Thyroid gland (tissue), 4 donors: ENCODE measurements around the gene EPM2AIP1.

Source experiments
- POLR2A ChIP-seq, 2 donors: fragments of 450-650 bp; IDR thresholded peaks; one replicate each; pipeline ENCODE4 v1.6.1; 2017; ENCODE audit warnings: antibody characterized with exemption in 2 of 2, mild to moderate bottlenecking in 2 of 2, moderate library complexity in 1 of 2
- TF ChIP-seq, protein P1 (sequence below), 6 experiments: fragments of 200-600 bp in 3 of 6; fragments of 450-650 bp in 3 of 6; sonication (generic) in 3 of 6; IDR thresholded peaks; one replicate each; pipeline ENCODE4 v1.5.1; 2016 to 2019; ENCODE audit warnings: antibody characterized with exemption in 6 of 6, mild to moderate bottlenecking in 2 of 6, inconsistent platforms in 1 of 6, moderate library complexity in 1 of 6

DNA sequence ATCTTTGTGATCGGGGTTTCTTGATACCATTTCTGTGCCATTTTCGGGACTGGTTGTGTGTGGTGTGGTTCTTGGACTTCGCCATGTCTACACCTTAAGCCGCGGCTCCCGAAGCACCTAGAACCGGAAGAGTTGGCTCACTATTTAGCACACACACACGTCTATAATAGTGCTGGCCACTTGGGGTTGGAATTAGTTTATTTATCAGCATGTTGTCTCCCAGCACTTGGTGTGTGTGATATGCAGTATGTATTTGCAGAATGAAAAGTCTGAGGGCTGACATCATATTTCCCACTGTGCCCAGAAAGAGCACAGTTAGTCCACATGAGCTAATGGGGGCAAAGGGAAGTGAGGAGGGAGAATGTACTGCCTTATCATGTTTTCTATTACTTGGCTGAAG is 24.0 kb upstream of the EPM2AIP1 start:
- TF ChIP-seq, protein P1, sequence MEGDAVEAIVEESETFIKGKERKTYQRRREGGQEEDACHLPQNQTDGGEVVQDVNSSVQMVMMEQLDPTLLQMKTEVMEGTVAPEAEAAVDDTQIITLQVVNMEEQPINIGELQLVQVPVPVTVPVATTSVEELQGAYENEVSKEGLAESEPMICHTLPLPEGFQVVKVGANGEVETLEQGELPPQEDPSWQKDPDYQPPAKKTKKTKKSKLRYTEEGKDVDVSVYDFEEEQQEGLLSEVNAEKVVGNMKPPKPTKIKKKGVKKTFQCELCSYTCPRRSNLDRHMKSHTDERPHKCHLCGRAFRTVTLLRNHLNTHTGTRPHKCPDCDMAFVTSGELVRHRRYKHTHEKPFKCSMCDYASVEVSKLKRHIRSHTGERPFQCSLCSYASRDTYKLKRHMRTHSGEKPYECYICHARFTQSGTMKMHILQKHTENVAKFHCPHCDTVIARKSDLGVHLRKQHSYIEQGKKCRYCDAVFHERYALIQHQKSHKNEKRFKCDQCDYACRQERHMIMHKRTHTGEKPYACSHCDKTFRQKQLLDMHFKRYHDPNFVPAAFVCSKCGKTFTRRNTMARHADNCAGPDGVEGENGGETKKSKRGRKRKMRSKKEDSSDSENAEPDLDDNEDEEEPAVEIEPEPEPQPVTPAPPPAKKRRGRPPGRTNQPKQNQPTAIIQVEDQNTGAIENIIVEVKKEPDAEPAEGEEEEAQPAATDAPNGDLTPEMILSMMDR (IDR thresholded peaks at IDR 0.05): no peak
- no peak for TF ChIP-seq POLR2A (IDR thresholded peaks at IDR 0.05)
